ENCODE results near the gene SAMD4A.

Gene SAMD4A

DNA sequence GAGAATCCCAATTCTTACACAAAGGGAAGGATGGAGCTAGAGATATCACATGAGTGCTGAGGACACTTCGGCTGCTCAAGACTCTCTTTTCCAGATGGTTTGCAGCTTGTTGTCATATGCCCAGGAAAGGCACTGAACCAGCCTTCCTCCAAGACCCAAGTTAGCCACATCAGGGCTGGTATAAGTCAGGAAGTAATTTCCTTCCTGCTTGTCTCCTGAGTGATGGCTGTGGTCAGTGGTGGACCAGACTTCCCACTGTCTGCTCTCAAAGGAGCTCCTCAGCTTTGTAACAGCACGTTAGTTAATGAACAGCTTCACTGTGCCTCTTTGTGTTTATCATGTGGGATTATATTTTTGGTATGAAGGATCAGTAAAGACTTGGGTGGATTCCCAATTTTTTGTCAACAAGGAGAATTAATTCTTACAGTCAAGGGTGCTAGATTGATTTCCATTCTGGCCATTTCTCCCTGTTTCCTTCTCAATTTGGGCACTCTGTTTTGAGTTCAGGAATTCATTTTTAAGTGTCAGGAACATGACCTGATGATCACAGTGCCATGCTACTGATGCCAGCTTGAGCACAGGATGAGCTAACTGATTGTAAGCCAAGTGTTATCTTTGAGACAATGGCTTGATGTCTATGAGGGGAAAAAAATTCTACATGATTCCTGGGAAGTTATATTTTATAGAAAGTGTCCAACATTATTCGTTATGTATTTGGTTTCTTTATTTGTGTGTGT, 189.9 kb downstream of the SAMD4A start:
- no peak for DNase-seq (ENCODE audit: low read depth in 2 of 2, low spot score in 1 of 2)

DNA sequence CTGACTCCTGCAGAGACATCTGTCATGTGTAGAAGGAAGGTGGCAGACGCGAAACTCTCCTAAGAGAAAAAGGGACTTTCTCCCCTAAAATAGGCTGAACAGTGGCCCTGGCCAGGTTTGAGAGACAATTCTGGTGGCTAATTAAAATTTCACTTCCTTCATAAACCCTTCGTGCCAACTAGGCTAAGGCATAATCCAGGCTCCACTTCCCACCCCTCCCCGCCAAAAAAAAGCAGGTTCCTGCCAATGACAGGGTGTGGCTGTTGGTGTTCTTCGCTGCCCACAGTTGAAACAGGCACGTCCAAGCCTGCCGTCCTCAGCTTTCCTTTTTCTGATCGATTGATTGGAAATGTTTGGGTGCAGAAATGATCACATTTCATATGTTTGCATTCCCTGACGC, 191.1 kb downstream of the SAMD4A start:
- DNase-seq (ENCODE audit: low read depth in 2 of 2, low spot score in 1 of 2), result no peak

DNA sequence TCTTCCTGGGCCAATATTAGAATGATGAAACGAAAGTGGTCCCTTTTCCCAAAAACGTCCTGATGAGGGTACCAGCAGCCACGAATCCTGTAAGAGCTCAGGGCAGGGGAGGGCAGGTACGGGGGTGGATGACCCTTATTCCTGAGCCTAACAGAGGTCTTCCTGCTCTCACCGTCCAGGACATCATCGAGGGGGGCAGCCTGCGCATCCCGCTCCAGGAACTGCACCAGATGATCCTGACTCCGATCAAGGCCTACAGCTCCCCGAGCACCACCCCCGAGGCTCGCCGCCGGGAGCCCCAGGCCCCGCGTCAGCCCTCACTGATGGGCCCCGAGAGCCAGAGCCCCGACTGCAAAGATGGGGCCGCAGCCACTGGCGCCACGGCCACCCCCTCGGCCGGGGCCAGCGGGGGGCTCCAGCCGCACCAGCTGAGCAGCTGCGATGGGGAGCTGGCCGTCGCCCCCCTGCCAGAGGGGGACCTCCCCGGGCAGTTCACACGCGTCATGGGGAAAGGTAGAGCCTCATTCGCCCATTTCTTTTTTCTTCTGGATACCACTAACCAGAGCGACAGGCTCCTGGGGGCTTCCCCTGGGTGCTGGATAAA, 193.2 kb downstream of the SAMD4A start:
- DNase-seq (ENCODE audit: low read depth in 2 of 2, low spot score in 1 of 2), result no peak

DNA sequence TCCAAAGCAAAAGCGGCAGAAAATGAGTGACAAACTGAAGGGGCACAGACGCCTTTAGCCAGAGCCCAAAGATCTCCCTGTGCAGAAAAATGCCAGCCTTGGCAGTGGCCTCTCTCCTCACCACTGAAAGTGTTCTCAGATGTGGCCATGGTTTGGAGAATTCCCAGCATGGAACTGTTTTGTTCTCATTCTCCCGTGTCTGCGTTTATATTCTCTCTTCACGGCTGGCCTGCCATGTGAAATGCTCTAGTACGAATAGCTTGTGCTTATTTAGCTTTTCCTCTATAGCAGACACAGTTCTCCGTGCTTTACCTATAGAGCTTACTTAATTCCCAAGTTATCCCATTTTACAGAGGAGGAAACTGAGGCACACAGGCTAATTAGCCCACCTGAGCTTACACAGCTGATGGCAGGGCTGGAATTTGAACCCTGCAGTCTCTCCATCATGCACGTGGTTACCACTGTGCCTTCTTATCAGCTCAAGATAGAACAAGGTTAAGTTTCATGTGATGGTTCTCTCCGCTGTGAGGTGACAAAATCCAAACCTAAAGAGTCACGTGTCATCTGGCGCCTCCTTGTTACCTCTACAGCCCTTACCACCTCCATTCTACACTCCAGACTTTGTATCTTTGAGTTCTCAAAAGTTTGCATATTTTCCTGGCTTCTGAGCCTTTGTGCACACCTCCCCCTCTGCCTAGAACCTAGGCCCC, 194.1 kb downstream of the SAMD4A start:
- no peak for DNase-seq (ENCODE audit: low read depth in 2 of 2, low spot score in 1 of 2)

DNA sequence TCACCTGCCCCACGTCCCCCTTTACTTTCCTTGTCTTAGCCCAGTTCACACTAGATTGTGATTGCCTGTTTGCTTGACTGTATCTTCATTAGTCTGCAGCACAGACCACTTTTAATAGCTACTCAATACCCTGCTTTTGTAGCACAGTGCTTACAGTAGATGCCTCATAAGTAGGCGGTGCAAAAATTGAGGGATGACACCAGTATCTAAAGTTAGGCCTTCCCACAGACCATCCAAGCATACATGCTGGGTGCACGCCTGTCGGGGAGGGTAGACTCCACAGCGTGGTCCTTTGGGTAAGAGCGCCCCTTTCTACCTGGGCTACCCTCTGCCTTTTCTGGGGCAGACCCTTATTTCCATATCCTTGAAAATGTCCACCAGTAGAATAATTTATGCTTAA, 194.9 kb downstream of the SAMD4A start:
- DNase-seq (ENCODE audit: low read depth in 2 of 2, low spot score in 1 of 2), result no peak

DNA sequence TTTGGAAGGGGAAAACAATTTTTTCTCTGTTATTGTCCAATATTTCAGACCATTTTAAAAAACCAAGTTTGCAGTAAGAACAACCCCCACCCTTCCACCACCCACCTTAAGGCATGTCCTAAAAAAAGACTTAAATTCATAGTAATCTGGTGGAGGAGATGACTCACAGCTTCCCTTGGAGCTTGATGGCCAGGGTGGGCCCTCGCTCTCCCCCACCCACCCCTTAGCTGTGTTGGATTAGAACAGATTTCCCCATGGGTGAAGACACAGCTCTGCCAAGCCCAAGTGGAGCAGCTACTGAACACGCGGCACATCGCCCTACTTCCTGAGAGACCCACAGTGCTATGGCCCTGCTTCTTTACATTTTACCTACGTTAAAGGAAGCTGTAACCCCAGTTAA, 195.4 kb downstream of the SAMD4A start:
- no peak for DNase-seq (ENCODE audit: low read depth in 2 of 2, low spot score in 1 of 2)

DNA sequence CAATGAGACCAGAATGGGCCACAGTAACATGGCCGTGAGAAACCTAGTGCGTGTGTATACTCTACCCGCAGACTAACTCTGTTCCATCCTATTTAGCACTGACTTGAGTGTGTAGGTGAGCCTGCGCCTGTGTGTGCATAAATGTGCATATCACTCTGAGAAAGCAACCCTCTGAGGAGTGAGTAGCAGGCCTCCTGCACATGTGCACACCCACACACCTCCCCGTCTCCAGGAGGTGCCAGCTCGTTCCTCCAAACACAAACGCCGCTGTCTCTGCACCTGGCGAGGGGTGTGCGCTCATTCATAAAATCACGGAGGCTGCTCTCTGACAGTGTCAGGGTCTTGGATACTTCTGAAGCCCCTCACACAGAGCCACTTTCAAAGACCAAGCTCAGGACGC, 196.8 kb downstream of the SAMD4A start:
- no peak for DNase-seq (ENCODE audit: low read depth in 2 of 2, low spot score in 1 of 2)

DNA sequence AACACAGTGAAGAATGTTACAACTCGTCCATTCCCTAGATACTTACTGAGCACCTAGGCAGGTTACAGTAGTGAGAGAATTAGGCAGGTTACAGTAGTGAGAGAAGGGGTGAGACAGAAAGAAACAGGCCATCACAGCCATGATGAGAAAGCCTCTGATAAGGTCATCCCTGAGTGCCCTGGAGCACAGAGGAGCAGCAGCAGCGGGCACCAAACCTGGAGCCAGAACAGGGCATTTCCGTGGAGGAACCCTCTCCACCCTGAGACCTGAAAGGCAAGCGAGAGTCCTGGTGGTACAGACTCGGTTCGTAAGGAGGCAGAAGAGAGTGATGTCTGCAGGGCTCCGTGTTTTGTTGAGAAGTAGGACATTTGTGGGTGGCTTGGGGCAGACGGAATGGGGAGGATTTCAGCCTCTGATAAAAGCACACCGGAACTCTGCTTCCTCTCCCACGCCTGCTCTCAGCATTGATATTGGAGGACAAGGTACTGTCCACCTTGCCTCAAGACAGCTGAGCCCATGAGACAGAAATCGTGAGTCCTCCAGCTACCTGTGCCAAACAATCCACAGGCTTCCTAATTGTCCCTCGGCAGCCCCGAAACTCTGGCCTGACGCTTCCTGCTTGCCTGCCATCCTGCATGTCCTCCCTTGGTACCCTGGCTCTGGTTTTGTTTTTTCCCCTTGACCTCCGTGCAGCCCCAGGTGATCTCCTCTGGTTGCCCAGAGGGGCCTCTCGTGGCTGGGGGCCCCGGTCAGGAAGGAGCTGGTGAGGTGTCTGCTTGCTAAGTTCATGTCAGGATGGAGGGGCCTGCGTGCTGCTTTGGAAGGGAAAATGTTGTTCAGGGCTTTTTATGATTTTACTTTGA, 199.6 kb downstream of the SAMD4A start:
- no peak for DNase-seq (ENCODE audit: low read depth in 2 of 2, low spot score in 1 of 2)

DNA sequence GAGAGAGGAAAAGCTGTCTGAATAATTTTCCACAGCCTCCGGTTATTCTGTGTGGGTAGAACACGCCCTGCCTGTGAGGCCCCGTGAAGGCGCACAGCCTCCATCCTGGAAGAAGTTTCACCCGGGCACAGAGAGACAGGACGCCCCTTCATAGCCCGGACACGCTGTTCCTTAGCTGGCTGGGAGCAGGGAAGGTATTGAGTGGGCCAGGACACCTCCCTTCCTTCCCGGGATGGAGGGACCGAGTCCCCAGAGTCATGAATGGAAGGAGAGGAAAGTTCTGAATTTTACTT, 200.2 kb downstream of the SAMD4A start:
- DNase-seq (ENCODE audit: low read depth in 2 of 2, low spot score in 1 of 2), result no peak

DNA sequence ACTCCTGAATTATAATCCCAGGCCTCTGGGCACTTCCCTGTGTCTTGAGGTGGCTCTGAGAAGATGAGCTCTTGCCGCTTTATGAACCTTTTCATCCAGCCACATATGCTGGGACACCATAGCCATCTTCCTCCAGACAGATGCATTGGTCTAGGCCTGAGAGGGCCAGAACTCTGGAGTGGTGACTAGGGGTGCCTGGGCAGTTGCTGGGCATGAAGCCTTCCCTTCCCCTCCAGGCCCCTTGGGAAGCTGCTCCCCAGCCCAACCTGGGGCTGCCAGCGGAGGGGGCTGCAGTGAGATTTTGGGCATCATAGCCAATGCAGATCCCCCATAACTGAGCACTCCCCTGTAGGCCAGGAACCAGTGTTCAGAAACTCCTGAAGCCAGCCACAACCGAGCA, 200.5 kb downstream of the SAMD4A start:
- no peak for DNase-seq (ENCODE audit: low read depth in 2 of 2, low spot score in 1 of 2)

DNA sequence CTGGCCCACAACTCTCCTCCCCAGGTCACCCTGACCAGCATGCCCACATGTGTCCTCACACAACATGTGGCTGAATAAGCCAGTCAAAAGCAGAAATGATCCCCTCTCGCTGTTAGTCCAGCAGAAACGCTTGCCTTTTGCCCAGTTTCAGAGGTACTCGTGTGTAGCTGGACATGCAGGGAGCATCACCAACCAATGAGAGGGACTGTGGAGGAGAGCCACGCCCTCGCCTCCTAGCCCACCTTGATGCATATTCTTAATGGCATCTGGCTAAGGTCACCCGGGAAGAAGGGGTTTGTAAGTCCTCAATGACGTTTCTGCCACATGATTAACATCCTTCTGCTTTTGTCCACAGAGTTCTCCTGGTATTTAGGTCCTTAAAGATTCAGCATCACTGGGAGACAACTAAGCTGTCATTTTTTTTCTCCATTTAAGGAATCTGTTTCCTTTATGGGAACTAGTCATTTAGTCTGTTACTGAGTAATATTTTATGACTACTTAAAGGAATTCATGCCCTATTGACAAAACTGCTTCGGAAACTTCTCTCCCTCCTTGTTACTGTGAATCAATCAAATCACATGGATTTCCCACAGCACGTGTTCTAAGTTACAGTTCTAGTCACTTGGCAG, 201.7 kb downstream of the SAMD4A start:
- DNase-seq (ENCODE audit: low read depth in 2 of 2, low spot score in 1 of 2), result no peak

DNA sequence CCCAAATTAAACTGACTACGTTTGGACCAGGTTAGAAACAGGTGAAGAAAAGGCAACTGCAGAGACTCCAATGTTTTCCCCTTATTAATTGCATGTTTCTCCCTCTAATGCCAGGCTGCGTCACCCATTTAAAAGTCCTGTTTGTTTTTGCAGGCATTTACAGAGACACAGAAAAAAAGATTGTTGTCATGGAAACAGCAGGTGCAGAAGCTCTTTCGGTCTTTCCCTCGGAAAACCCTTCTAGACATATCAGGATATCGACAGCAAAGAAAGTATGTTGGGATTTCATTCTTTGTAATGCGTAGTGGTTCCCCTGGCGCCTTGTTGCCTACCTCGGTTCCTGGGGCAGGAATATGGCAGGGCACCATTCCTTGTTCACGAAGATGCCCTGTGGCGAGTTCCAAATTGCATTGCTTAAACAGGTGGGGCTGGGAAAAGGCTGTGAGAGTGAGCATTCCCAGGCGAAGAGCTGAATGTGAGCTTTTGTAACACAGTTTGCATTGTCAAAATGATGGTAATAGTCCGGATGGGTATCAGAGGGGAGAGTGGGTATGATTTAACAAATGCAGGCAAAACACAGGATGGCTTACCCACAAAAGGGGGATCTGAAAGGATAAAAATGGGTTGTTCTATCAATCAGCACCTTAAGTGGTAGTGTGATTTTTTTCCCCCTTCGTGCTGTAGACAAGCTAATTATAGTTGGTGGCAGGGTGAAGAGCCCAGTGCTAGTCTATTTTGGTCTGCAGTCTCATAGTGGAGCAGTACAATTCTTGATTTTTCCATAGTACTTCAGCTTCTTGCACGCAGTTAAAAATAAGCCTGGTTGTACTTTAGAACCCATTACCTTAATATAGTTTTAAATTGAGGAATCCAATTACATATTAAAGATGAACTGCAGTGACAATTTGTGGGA, 203.3 kb downstream of the SAMD4A start:
- DNase-seq (ENCODE audit: low read depth in 2 of 2, low spot score in 1 of 2), result no peak

DNA sequence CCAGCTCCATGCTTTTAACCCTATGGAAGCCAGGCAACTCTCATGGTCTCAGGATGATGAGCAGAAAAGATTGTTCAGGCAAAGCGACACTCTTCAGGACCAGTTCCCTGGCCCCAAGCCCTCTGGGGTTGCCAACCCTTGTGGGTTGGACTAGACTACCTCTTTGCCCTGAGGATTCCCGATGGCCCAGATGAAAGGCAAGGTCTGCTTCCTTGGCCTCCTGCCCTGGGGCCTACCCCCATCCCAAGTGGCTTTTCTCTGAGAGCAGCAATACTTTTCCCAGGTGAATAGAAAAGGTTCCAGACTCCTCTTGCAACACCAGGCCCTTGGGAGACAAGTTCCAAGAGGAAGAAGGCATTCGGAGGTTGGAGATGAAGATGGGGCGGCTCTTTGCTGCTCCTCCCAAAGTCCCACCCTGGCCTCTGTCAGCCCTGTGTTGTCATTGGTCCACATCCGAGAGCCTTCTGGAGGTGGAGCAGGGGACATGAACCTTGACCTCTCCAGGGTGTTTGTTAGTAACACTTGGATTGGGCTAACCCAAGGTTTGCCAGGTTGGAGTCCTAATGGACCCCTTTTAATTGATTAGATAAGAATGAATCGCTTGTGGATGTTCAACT, 204.6 kb downstream of the SAMD4A start:
- DNase-seq (ENCODE audit: low read depth in 2 of 2, low spot score in 1 of 2), result no peak

DNA sequence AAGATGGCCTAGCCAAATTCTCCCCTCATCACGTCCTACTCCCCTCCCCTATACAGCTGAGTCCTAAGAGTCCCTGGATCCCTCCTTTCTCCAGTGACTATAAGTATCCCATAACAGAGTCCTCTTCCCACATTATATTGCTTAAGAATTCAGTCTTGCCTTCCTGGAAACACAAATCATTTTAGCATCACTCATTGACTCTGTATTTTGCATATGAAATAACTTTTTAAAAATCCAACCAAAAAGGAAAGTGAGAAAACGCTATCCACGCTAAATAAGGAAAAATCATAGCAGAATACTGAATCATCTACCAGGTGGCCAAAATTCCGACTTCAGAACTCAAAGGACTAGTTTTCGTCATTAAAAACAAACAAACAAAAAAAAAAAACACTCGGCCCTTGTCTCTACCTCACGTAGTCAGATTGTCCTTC, 205.5 kb downstream of the SAMD4A start:
- DNase-seq (ENCODE audit: low read depth in 2 of 2, low spot score in 1 of 2), result no peak

DNA sequence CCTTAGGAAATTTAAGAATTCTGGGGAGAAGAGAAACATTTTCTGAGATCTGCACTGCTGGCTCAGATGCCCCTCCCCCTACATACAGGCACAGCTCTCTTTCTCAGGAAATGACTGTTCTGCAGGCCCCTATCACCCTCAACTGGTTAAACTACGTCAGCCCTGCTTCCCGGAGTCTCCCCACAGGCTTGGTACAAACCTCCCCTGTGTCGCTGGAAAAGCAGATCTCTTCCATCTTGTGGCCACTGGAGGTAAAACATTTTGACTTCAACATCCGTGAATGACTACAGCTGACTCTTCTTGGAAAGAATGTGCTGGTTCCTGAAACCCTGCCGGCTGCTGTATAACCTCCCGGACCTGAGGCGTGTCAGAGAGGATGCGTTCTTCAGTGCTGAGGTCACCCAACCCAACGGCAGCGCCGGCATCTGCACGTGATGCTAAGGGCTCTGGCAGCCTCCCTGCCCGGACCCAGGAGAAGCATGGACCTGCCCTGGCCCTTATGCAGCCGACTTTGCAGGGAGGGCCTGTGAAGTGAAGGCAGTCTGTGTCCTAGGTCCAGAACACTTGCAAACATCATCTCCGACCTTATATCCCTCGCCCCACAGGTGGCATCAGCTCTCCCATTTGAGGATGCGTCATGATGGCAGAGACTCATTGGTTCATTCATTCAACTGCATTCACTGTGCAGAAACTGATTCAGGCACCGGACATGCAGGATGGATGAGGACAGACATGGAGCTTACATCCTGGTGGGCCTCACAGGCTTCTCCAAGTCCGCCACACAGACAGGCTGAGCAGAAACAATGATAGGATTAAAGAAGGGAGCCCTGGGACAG, 206.5 kb downstream of the SAMD4A start:
- DNase-seq (ENCODE audit: low read depth in 2 of 2, low spot score in 1 of 2), result peak in 1 of 2 donors; percentile 10

DNA sequence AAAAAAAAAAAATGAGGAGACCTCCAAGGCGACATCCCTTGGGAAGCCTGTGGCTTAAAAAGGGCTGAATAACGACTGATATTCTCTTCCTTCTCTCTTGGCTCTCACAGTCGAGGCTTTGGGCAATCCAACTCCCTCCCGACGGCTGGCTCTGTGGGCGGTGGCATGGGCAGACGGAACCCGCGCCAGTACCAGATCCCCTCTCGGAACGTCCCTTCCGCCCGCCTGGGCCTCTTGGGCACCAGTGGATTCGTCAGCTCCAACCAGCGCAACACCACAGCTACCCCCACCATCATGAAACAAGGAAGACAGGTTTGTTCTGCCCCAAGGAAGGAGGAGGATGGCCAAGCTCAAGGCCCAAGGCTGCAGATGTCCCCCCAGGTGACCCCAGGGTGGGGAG, 207.9 kb downstream of the SAMD4A start:
- DNase-seq (ENCODE audit: low read depth in 2 of 2, low spot score in 1 of 2), result no peak

DNA sequence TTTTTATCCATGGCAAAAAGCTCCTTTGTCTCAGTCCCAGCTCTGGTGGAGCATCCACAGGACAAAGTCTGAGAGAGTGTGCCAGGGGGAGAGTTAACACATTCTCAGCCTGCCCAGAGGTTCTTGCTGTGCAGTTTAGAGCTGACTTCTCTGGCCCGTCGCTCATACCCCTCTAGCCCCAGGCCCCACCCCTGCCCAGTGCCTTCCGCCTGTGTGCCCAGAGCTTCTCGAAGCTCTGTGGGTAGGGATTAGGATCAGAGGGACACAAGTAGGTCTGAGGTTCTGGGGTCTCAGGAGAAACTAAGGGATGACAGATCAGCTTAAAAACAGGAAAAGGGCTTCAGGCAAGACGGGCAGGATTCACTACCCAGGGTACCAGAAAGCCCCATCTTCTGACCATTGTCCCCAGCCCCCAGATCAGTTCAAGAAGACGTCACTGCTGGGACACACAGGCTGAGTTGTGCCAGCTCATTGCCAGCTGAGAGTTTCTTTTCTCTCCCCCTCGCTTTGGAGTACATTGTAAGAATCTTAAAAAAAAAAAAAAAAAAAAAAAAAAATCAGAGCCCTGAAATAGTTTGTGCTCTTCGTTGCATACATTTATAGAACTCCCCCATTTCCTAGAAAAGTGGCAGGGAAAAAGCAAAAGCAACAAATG, 208.7 kb downstream of the SAMD4A start:
- DNase-seq (ENCODE audit: low read depth in 2 of 2, low spot score in 1 of 2), result no peak

DNA sequence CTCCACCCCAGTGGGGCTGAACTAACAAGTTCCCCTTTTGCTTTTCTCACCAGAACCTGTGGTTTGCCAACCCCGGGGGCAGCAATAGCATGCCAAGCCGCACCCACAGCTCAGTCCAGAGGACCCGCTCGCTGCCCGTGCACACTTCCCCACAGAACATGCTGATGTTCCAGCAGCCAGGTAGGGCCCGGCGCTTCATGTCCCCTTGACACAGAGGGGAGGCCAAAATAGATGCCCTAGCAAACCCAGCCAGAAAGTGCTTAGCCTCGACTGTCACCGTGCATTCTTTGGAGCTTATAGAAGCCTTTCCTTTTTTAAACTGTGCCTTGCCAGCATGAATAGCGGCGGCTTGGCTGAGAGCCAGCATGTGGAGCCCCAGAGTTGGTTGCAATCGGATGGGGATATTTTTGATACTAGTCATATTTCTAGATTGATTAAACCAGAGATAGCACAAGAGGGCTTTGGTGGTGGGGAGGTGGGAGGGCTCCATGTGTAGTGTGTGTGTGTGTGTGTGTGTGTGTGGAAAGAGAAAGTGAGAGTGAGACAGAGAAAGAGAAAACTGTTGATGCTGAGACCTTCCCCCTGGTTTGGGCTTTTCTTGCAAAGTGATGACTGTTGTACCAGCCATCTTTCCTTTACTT, 209.6 kb downstream of the SAMD4A start:
- DNase-seq (ENCODE audit: low read depth in 2 of 2, low spot score in 1 of 2), result no peak

Data from stimulated activated CD8-positive, alpha-beta memory T cell treated with anti-CD3 and anti-CD28 coated beads, Interleukin-4, amount 100 ng/mL, for 1 hour (primary cell).